GM18867 (cell line): ENCODE measurements around the gene IGF2.
"Not testable (repeated sequence)": the region's sequence is repeated elsewhere in the genome, so short reads cannot be mapped to it uniquely, and the experiment has no call there.

ENCODE experiments used
- ATAC-seq: cut with Tn5 transposase; IDR thresholded peaks from one replicate; pipeline ENCODE4 v1.9.1; 2021; ENCODE audit warnings: mild to moderate bottlenecking, moderate library complexity; ENCODE audit not compliant: unreplicated experiment

IGF2 gene

DNA sequence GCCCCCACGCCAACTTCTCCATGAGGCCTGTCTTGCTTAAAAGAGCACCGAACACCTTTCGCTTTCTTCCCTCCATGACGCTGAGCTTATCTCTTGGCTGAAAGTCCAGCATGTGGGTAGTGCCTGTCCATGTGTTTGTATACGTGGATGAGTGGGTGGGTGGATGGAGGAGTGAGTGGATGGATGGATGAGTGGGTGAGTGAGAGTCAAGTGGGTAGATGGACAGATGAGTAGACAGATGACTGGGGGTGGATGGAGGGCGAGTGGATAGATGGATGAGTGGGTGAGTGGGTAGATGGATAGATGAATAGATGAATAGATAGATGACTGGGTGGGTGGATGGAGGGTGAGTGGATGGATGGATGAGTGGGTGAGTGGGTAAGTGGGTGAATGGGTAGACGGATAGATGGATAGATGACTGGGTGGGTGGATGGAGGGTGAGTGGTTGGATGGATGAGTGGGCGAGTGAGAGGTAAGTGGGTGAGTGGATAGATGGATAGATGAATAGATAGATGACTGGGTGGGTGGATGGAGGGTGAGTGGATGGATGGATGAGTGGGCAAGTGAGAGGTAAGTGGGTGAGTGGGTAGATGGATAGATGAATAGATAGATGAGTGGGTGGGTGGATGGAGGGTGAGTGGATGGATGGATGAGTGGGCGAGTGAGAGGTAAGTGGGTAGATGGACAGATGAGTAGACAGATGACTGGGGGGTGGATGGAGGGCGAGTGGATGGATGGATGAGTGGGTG is 14.3 kb downstream of the IGF2 start:
- ATAC-seq = not testable (repeated sequence)

DNA sequence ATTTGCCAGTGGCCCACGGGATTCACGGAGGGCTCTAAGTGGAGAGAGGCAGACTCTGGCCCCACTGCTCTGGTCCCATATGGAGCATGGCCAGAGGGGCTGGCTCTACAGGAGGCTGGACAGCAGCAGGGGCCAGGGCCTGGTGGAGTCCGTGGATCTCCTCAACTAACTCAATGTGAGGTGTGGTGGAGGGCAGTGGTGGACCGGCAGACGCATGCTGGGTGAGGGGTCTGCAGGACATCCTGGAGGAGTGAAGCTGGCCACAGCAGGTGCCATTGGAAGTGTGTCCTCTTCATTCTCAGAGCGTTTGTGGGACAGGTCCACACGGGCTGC is 15.6 kb downstream of the IGF2 start:
- no peak for ATAC-seq

DNA sequence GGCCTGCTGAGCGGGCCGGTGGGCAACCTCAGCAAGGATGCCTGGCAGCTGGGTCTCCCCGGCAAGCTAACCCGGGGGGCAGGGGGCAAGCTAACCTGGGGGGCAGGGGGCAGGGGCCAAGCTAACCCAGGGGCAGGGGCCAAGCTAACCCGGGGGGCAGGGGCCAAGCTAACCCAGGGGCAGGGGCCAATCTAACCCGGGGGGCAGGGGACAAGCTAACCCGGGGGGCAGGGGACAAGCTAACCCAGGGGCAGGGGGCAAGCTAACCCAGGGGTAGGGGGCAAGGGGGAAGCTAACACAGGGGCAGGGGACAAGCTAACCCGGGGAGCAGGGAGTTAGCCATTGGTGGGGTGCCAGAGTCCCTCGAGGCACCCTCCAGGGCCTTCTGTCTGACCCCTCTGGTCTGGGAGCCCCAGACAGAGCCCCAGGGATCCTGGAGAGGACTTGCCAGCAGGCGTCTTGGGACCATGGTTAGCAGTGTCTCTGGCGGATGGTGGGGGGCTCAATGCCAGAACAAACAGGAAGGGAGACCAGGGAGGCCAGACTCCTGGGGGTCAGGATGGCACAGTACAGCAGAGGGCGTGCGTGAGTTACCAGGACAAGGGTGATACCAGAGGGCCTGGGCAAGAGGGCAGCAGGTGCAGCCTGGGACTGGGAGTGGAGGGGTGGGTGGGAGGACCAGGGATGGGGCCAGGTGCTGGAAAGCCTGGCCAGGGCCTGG is 16.1 kb downstream of the IGF2 start:
- no peak for ATAC-seq

DNA sequence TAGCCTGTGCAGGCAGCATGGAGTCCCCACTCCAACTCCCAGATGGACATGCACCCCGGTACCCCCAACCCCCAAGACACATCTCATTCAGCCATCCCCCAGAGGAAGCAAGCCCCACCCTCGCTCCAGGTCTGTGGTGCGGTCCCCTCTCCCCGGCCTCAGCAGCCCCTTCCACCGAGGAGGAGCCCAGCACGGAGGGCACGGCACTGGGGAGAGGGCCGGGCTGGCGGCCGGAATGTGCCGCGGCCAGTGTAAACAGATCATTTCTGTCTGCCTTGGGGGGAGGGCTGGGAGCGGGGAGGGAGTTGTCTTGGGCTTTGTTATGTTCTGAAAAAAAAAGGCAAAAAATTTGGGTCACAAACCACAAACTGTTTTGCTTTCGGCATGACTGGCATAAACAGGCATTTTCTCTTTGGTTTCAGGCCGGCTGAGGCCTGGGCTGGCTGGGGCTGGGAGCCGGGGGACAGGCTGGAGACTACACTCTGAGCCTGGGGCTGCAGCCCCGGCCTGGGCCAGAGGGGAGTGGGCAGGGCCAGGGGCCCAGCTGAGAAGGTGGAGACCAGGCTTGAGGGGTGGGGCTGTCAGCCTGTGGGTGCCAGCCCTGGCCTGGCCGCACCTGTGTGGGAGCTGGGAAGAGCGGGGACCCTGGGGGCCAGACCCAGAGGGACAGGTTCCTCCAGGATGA is 16.8 kb downstream of the IGF2 start:
- no peak for ATAC-seq

DNA sequence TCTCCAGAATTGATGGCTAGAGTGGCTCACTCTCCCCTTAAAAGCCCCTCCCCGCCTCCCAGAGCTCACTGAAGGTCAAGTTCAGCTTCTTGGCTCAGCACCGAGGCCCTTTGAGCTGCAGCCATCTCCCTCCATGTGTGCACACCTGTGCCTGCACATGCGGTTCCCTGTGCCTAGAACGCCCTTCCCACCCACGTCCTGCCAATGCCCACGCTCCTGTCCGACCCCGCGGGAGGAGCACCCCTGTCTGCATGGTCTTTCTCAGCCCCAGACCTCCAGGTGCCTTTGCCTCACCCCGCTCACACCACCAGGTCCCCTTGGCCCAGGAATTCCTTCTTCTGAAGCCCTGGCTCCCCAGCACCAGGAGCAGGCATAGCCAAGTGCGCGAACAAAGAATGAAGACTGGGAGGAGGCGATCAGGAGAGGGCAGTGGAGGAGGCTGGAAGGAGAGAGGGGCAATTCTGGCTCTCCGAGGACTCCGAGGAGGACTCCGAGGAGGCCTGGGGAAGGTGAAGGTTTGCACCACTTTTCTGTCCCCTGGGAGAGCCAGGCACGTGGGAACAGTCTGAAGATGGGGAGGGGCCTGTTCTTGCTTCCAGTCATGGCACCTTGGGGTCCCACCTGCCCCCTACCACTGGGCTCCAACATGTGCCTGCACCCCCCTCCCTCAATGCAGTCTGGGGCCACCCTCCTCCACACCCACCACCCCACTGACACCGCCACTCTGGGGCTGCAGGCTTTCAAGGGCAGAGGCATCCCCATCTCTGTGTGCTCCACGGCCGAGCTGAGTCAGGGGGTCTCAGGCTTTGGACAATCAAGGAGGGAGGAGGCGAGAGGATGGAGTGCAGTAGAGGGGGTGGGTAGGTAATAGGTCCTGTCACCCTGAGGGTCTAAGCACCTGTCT is 17.7 kb downstream of the IGF2 start:
- ATAC-seq = no peak

DNA sequence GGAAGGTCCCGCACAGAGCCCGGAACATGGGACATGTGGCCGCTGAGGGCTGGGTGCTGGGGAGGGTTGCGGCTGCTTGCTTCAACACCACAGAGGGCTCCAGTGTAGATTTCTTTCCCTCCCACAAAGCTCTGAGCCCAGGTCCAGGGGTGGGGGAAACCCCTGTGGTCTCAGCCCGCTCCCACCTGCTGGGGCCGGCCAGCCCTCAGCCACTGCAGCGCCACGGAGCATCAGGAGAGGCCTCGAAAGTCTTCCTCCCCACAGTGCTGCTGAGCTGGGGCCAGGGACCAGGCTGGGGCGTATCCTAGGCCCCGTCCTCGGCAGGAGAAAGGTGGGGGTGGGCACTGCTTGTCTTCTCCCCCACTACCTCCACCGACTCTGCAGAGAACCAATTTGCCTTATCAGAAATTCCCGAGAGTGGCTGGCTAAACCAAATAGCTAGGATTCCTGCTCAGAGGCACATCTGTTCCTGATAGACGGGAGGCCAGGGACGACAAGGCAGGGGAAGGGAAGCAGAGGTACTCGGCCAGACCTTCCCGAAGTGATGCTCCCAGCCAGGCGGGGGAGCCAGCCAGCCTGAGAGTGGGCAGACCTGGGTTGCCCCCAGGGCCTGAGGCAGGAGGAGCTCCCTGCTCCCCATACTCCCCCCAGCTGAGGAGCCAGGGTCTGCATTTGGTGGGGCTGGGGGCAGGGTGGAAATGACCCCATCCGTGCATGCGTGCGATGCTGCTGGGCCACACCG is 18.7 kb downstream of the IGF2 start:
- no peak for ATAC-seq

DNA sequence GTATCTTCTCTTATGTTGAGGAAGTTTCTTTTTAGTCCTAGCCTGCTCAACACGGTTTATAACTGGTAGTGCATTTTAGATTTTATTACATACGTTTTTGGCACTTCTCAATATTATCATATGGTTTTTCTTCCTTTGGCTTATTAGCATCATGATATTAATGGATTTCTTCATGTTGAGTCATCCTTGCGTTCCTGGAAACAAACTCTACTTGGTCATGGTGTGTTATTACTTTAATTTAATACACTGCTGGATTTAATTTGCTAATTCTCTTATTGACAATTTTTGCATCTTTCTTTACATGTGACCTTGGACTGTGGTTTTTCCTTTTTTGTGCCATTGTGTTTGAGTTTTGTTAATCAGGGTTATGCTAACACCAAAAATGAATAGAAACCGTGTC is 20.5 kb downstream of the IGF2 start:
- ATAC-seq = no peak

DNA sequence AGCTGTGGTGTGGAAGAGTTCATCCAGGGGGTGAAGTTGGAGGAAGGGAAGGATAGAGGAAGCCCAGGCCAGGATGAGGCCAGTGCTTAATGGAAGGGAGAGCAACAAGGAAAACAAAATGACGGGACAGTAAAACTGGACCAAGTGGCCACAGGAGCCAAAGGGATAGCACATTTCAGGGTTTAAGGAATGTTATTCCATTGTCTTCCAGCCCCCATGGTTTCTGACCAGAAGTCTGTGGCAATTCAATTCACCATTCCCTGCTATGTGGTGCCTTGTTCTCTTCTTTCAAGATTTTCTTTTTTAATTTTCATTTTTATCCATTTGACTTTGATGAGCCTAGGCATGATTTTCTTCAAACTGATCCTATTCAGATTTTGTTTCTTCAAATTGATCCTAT is 22.5 kb downstream of the IGF2 start:
- no peak for ATAC-seq

DNA sequence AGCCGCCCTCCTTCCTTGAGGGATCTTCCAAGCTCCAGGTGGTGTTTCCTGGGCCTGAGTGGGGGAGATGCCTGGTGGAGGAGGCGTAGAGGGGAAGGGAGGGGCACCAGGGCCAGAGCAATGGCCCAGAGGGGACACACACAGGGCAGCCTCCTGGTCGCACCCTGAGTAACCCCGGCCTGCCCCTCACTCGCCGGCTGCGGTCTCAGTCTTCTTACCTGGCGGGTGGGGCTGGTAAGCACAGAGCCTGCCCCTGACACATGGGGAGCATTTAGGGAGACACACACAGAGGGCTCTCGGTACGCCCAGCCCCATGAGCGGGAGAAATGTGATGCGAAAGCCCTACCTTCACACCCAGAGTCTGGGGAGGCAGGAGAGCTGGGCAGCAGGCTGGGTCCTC is 23.9 kb downstream of the IGF2 start:
- ATAC-seq = no peak

DNA sequence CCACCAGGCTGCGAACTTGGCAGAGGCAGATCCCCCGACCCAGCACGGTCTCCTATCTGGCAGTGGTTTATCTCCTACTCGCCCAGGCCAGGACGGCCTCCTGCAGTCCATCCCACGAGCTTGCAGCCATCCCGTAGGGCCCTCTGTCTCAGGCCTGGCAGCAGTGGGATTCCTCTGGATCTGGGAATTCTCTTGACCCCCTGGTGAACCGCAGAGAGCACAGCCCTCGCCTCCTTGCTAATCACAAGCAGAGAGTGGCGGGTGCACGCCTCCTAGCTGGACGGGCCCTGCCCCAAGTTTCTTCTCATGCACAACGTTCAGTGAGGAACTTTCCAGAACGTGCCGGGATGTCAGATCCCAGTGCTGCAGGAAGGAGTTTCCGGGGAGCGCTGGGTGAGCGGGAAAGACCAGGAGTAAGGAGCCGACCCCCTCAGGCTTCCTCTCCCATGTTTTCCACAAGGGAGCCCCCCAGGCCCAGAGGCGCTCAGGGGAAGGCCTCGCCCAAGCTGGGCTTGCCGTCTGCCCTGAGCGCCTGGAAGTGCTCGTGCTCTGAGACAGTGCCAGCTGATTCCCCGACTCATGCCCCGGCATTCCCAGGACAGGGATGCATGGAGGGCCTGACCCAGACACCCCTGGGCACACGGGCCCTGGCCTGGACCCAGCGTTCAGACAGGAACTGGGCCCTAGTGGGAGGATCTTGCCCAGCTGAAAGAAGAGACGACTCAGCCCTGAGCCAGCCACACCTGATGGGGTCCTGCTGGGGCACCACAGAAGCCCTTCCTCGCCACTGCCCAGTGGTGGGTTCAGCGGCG is 24.6 kb downstream of the IGF2 start:
- no peak for ATAC-seq

DNA sequence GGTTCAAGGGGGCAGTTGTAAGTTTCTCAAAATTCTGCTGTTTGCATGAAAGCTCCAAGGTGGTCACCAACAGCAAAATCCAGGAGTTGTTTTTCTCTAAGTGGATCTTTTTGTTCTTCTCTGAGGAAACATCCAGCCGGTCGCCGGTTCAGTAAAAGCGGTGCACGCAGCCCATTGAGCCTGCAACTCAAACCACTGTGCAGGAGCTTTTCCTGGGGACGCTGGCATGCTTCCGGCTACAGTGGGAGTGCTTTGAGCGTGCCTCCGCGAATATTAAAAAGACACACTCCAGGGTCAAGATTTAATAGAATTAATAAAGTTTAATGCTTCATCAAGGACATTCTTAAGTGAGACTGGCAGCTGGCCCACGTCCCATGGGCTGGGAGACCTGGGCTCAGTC is 25.4 kb downstream of the IGF2 start:
- no peak for ATAC-seq

DNA sequence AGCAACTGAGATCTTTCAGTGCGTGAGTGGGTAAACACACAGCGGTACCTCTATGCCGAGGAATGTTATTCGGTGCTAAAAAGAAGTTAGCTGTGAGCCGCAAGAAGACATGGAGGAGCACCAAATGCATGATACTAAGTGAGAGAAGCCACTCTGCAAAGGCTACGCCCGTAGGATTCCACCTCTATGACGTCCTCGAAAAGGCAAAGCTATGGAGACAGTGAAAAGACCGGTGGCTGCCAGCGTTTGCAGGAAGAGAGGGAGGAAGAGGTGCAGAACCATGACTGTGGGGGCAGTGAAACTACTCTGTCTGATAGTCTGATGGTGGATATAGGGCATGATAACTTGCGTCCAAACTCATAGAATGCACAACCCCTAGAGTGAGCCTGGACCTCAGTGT is 28.7 kb downstream of the IGF2 start:
- ATAC-seq = no peak

DNA sequence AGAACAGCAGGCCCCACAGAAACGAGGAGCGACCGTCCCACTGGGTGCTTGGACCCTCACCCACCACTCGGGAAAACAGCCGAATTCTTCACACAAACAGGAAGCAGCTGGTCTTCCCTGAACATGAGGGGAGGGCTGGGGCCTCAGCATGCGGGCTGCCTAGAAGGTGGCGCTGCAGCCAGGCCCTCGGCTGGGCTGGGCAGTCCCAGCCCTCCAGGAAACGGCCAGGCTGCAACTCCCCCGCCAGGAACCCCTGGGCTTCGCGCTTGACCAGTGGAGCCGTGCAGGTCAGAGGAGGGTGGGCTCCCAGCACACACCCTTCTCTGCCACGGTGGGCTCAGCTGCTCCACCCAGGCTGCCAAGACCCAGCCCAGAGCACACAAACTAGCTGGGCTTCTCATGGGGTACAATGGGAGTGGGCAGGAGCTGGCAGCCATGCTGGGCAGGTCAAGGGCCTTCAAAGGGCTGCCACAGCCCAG is 29.6 kb downstream of the IGF2 start:
- no peak for ATAC-seq

DNA sequence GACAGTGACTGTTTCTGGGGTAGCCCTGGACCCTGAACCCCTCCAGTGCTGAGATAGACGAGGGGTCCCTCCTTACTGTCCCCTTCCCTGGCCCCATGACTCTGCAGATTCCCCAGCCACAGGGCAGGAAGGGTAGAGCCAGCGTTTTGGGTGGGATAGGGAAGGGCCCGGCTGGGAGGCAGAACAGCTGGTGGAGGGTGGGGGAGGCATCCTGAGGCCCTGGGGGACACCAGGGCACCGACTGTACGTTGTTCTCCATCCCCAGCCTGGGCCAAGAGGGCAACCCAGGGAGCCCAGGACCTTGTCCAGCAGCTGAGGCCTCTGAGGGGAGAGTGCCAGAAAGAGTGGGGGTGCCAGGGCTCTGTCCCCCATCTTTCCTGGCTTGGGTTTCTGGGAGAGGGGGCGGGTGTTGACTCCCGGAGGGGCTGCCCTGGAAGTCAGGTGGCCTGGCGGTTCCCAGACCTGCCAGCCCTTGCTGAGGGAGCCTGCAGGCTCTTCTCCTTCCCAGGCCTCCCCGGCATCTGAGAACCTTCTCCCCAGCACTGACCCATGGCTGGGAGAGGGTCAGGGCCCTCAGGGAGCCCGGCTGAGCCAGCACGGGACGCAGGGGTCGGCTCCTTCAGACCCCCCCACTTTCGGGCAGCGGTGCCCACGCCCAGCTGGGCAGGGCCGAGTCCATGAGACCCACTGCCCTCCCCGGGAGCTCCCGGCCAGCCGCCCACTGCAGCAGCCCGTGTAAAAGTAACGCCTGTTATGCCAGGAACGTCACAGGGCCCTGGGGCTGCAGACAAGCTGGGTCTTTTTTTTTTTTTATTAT is 30.3 kb downstream of the IGF2 start:
- no peak for ATAC-seq

DNA sequence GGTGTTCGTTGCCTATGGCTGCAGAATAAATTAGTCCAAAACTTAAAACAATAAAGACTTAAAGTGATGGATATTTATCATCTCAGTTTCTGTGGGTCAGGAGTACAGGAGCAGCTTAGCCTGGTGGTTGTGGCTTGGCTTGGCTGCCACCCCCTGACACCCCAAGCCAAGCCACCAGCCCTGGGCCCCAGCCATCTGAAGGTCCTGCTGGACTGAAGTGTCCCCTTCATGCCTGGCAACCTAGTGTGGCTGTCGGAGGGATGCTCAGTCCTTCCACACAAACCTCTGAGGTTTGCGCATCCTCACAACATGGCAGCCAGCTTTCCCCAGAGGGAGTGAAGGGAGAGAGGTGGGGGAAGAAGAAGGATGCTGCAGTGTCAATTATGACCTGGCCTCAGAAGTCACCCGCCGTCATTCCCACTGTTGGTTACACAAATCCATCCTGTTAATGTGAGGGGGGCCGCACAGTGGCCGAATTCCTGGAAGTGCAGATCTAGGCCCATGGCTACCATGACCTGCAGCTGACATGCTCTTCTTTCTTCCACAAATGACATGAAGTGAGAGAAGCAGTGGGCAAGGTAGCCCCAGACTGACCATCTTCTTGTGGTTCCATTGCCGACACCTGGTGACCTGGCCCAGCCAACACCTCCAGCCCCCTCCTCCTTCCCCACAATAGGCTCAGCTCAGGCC is 31.1 kb downstream of the IGF2 start:
- ATAC-seq = no peak

DNA sequence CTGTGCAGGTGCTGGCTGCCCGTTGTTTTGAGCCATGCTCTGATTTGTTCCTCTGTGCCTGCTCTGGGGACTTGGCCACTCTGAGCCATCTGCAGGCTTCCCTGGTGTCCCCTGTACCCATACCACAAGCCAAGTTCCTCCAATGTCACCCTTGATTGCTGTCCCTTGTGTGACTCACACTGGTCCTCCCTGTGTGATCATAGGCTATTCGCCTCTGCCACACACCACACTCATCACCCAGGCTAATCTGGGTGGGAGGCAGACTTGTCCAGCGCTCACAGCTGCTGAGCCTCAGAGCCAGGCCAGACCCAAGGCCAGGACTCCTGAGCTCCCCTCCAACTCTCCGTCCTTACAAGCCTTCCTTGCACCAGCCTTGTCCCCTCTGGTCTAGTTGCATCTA is 31.7 kb downstream of the IGF2 start:
- no peak for ATAC-seq

DNA sequence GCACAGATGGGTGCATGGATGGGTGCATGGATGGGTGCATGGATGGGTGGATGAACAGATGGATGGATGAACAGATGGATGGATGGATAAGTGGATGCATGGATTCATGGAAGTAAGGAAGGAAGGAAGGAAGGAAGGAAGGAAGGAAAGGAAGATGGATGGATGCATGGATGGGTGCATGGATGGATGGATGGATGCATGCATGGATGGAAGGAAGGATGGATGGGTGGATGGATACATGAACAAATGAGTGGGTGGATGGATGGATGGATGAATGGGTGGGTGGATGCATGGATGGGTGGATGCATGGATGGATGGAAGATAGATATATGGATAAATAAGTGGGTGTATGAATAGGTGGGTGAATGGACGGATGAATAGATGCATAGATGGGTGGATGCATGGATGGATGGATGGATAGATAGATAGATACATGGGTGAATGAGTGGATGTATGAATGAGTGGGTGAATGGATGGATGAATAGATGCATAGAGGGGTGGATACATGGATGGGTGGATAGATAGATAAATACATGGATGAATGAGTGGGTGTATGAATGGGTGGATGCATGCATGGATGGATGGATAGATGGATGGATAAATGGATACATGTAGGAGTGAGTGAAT is 32.5 kb downstream of the IGF2 start:
- no peak for ATAC-seq

DNA sequence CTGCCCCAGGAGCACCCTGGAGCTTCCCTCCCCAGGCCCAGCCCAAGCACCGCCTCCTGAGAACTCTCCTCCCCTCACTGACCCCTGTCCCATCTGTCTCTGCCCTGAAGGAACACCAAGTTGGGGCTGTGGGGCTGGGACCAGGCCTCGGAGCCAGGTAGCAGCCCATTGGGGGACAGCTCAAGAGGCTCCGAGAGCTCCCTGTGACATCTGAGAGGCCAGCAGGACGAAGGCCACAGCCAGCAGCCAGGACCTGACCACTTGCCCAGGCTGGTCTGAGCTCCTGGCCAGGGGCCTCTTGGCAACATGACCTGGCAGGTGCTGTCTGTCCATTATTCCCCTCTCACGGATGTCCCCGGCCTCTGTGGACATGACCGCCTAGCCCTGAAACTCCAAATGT is 33.7 kb downstream of the IGF2 start:
- ATAC-seq = no peak
